SK-N-SH treated with all-trans-retinoic acid at 6 μM for 48 hours (cell line): Measurements from ENCODE around the gene FDX2.
A peak's percentile ranks its signal among the peaks of the same experiment; 100 is the strongest.

ENCODE experiments used
- ATAC-seq: fragments of 200-7000 bp; cut with Tn5 transposase; 3 replicates; pipeline ENCODE4 v1.9.1; 2020; ENCODE audit warnings: mild to moderate bottlenecking, moderate library complexity
- ARNTL ChIP-seq: fragments of 450-650 bp; formaldehyde crosslinking; IDR thresholded peaks from 2 replicates; pipeline ENCODE4 v1.5.0; 2020; ENCODE audit warnings: low read depth, mild to moderate bottlenecking, moderate library complexity, borderline replicate concordance
- CREB5 ChIP-seq: fragments of 250-450 bp; sonication (Bioruptor Pico); IDR thresholded peaks from 2 replicates; pipeline ENCODE4 v1.5.1; 2020; ENCODE audit warnings: low read depth, mild to moderate bottlenecking, moderate library complexity
- CSDC2 ChIP-seq: fragments of 250-450 bp; sonication (Bioruptor Pico); IDR thresholded peaks from 2 replicates; pipeline ENCODE4 v1.5.0; 2020; ENCODE audit warnings: mild to moderate bottlenecking, moderate library complexity
- CSRNP3 ChIP-seq: fragments of 250-450 bp; sonication (Bioruptor Pico); IDR thresholded peaks from 2 replicates; pipeline ENCODE4 v1.5.1; 2021; ENCODE audit warnings: mild to moderate bottlenecking, moderate library complexity
- ESRRG ChIP-seq: fragments of 250-450 bp; sonication (Bioruptor Pico); IDR thresholded peaks from 2 replicates; pipeline ENCODE4 v1.6.1; 2021; ENCODE audit warnings: mild to moderate bottlenecking
- GLIS3 ChIP-seq: fragments of 250-450 bp; sonication (Bioruptor Pico); IDR thresholded peaks from 2 replicates; pipeline ENCODE4 v1.5.0; 2020; ENCODE audit warnings: mild to moderate bottlenecking, moderate library complexity
- ISL1 ChIP-seq: fragments of 250-450 bp; sonication (Bioruptor Pico); IDR thresholded peaks from 2 replicates; pipeline ENCODE4 v2.1.2; 2022; ENCODE audit warnings: mild to moderate bottlenecking, moderate library complexity
- OSR1 ChIP-seq: fragments of 250-450 bp; sonication (Bioruptor Pico); IDR thresholded peaks from 2 replicates; pipeline ENCODE4 v1.8.0; 2022; ENCODE audit warnings: moderate library complexity, mild to moderate bottlenecking, inconsistent platforms
- POU6F1 ChIP-seq: fragments of 250-450 bp; sonication (Bioruptor Pico); IDR thresholded peaks from 2 replicates; pipeline ENCODE4 v1.8.0; 2021; ENCODE audit warnings: low read depth, mild to moderate bottlenecking, moderate library complexity, borderline replicate concordance
- RARB ChIP-seq: fragments of 250-450 bp; sonication (Bioruptor Pico); IDR thresholded peaks from 2 replicates; pipeline ENCODE4 v1.8.0; 2021; ENCODE audit warnings: mild to moderate bottlenecking, moderate library complexity
- SNAI2 ChIP-seq: fragments of 250-450 bp; sonication (Bioruptor Pico); IDR thresholded peaks from 2 replicates; pipeline ENCODE4 v1.5.0; 2020; ENCODE audit warnings: mild to moderate bottlenecking, moderate library complexity
- TCF4 ChIP-seq: fragments of 250-450 bp; sonication (Bioruptor Pico); IDR thresholded peaks from 2 replicates; pipeline ENCODE4 v1.8.0; 2021; ENCODE audit warnings: mild to moderate bottlenecking, moderate library complexity, borderline replicate concordance
- TOX ChIP-seq: fragments of 250-450 bp; sonication (Bioruptor Pico); IDR thresholded peaks from 2 replicates; pipeline ENCODE4 v1.8.0; 2021; ENCODE audit warnings: mild to moderate bottlenecking, moderate library complexity, borderline replicate concordance
- ZC3H10 ChIP-seq: fragments of 250-450 bp; sonication (Bioruptor Pico); IDR thresholded peaks from 2 replicates; pipeline ENCODE4 v1.5.1; 2021; ENCODE audit warnings: mild to moderate bottlenecking, moderate library complexity
- ZFP3 ChIP-seq: fragments of 250-450 bp; sonication (Bioruptor Pico); IDR thresholded peaks from 2 replicates; pipeline ENCODE4 v1.5.0; 2020; ENCODE audit warnings: mild to moderate bottlenecking, moderate library complexity
- ZFP30 ChIP-seq: fragments of 450-650 bp; formaldehyde crosslinking; IDR thresholded peaks from 2 replicates; pipeline ENCODE4 v1.5.0; 2022; ENCODE audit warnings: mild to moderate bottlenecking, moderate library complexity
- ZNF565 ChIP-seq: fragments of 450-650 bp; formaldehyde crosslinking; conservative IDR thresholded peaks from 2 replicates; pipeline ENCODE4 v1.5.0; 2020; ENCODE audit warnings: low read depth, mild to moderate bottlenecking, moderate library complexity
- ZNF8 ChIP-seq: fragments of 450-650 bp; formaldehyde crosslinking; IDR thresholded peaks from 2 replicates; pipeline ENCODE4 v1.5.0; 2020; ENCODE audit warnings: mild to moderate bottlenecking, moderate library complexity
- TF ChIP-seq, protein P1 (sequence below): fragments of 250-450 bp; sonication (Bioruptor Pico); IDR thresholded peaks from 2 replicates; pipeline ENCODE4 v1.5.0; 2020; ENCODE audit warnings: mild to moderate bottlenecking, moderate library complexity
- TF ChIP-seq, protein P2 (sequence below): fragments of 250-450 bp; sonication (Bioruptor Pico); IDR thresholded peaks from 2 replicates; pipeline ENCODE4 v1.8.0; 2020; ENCODE audit warnings: mild to moderate bottlenecking, moderate library complexity, borderline replicate concordance

The FDX2 gene

GRCh38 chr19:10317045-10317856, 1.4 kb upstream of the FDX2 start:
- TF ChIP-seq ARNTL (CRISPR knock-in tag) = no peak
- TF ChIP-seq ZFP30 (CRISPR knock-in tag) = no peak
- no peak for TF ChIP-seq SNAI2 (CRISPR knock-in tag)
- no peak for TF ChIP-seq ZC3H10 (CRISPR knock-in tag)
- no peak for TF ChIP-seq OSR1 (CRISPR knock-in tag)
- TF ChIP-seq, protein P1, sequence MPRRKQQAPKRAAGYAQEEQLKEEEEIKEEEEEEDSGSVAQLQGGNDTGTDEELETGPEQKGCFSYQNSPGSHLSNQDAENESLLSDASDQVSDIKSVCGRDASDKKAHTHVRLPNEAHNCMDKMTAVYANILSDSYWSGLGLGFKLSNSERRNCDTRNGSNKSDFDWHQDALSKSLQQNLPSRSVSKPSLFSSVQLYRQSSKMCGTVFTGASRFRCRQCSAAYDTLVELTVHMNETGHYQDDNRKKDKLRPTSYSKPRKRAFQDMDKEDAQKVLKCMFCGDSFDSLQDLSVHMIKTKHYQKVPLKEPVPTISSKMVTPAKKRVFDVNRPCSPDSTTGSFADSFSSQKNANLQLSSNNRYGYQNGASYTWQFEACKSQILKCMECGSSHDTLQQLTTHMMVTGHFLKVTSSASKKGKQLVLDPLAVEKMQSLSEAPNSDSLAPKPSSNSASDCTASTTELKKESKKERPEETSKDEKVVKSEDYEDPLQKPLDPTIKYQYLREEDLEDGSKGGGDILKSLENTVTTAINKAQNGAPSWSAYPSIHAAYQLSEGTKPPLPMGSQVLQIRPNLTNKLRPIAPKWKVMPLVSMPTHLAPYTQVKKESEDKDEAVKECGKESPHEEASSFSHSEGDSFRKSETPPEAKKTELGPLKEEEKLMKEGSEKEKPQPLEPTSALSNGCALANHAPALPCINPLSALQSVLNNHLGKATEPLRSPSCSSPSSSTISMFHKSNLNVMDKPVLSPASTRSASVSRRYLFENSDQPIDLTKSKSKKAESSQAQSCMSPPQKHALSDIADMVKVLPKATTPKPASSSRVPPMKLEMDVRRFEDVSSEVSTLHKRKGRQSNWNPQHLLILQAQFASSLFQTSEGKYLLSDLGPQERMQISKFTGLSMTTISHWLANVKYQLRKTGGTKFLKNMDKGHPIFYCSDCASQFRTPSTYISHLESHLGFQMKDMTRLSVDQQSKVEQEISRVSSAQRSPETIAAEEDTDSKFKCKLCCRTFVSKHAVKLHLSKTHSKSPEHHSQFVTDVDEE = no peak
- TF ChIP-seq ISL1 = no peak
- no peak for TF ChIP-seq RARB (CRISPR knock-in tag)
- no peak for TF ChIP-seq ZNF8 (CRISPR knock-in tag)
- TF ChIP-seq, protein P2, sequence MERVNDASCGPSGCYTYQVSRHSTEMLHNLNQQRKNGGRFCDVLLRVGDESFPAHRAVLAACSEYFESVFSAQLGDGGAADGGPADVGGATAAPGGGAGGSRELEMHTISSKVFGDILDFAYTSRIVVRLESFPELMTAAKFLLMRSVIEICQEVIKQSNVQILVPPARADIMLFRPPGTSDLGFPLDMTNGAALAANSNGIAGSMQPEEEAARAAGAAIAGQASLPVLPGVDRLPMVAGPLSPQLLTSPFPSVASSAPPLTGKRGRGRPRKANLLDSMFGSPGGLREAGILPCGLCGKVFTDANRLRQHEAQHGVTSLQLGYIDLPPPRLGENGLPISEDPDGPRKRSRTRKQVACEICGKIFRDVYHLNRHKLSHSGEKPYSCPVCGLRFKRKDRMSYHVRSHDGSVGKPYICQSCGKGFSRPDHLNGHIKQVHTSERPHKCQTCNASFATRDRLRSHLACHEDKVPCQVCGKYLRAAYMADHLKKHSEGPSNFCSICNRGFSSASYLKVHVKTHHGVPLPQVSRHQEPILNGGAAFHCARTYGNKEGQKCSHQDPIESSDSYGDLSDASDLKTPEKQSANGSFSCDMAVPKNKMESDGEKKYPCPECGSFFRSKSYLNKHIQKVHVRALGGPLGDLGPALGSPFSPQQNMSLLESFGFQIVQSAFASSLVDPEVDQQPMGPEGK (CRISPR knock-in tag) = no peak
- no peak for TF ChIP-seq ESRRG (CRISPR knock-in tag)
- no peak for TF ChIP-seq CSDC2 (CRISPR knock-in tag)
- TF ChIP-seq CSRNP3 (CRISPR knock-in tag) = no peak
- TF ChIP-seq ZFP3 = no peak
- no peak for TF ChIP-seq TCF4 (CRISPR knock-in tag)
- no peak for TF ChIP-seq GLIS3
- TF ChIP-seq, all 23 proteins: peak for 0
- ATAC-seq = no peak

GRCh38 chr19:10316229-10317044, 622 bp upstream of the FDX2 start:
- peak; percentile 31 for ATAC-seq
- TF ChIP-seq CSDC2 (CRISPR knock-in tag) (no peak), ZNF8 (CRISPR knock-in tag) (no peak), TOX (no peak), ZFP30 (CRISPR knock-in tag) (no peak), SNAI2 (CRISPR knock-in tag) (no peak), ARNTL (CRISPR knock-in tag) (no peak), CREB5 (no peak), ZNF565 (CRISPR knock-in tag) (no peak), OSR1 (CRISPR knock-in tag) (no peak), ESRRG (CRISPR knock-in tag) (no peak), POU6F1 (CRISPR knock-in tag) (no peak), ISL1 (no peak)
- TF ChIP-seq, protein P1 = no peak
- TF ChIP-seq, protein P2 (CRISPR knock-in tag) = no peak
- TF ChIP-seq, all 23 proteins: peak for 0
